ENCODE measurements around the gene IGLL5. TPM values are rescaled to one million over a fixed set of nuclear protein-coding genes. Genes with fewer than 3 reads are reported as not detected.

IGLL5 gene
- total RNA-seq, 1 donor from 2014 or later, result 1.2 TPM

DNA sequence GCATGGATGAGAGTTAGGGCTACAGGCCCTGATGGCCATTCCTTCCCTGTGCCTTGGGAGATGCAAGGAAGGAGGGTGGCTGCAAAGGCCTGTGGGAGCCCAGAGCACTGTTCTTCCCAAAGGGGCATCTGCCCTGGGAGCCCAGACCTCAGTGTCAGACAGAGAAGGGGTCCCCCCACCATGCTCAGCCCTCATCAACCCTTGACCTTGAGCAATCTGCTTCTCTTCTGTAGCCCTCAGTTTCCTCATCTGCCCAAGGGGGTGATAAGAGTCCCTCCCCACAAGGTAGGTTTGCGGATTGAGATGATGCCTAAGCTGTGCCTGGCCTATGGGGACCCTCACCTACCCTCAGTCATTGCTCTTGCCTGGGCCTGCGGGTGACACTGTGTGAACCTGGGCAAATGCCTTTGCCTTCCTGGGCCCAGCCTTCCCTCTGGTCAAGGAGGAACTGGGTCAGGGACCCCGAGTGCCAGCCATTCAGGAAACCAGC, 47.5 kb downstream of the IGLL5 start:
- DNase-seq (ENCODE audit: low spot score), result no peak
- no peak for ATAC-seq

DNA sequence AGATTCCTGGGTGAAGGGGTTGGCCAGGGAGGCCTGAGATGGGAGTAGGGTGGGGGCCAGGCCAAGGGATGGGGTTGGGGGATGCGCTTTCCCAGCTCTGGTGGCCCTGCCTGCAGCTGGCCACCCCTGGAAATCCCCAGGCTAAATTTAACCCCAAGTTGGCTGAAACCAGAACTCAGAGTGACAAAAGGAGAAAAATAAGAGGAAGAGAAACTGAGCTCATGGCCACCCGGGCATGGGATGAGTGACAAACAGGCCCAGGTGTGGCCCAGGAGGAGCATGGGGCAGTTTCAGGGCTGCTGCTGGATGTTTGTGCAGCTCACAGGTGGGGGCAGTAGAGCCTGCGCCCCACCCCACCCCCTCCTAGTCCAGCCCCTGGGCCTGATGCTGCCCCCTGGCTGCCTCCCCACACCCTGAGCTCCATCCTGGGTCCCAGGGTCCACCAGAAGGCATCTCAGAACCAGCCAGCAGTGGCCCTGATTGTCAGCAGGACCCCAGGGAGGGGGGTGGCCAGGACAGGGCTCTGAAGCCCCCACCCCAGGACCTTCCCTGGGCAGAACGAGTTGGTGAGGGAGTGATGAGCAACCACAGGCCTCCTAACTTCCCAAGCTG, 48.0 kb downstream of the IGLL5 start:
- ATAC-seq (no peak), DNase-seq (ENCODE audit: low spot score) (no peak)

DNA sequence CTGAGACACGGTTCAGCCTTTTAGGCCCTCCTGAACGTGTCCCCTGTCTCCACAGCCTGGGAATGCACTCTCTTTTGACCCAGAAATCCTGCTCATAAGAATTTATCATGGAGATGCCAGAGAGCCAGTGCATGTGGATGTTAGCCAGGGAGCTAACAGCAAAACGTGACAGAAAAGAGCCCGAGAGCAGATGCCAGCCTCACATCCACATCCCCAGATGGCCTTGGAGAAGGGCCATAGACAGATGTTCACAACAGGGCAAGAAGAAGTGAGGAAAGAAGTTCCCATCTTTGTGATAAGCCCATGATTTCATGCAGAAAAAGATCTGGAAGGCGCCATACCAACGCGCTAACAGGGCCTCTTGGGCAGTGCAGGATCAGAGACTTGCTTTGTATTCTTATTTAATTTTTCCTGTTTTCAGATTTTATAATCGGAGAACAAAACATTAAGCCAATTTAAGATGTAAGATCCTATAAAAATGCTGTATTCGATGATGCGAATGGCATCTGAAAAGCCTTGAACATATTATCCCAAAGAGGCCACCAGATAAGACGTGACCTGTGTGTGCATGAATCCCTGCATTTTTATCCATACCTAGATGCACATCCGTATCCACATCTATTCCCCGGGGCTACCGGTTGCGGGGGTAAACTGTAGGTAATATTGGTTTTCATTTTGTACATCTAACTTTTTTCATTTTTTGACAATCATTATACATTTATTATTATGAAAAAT, 48.7 kb downstream of the IGLL5 start:
- DNase-seq (ENCODE audit: low spot score) (no peak), ATAC-seq (no peak)

DNA sequence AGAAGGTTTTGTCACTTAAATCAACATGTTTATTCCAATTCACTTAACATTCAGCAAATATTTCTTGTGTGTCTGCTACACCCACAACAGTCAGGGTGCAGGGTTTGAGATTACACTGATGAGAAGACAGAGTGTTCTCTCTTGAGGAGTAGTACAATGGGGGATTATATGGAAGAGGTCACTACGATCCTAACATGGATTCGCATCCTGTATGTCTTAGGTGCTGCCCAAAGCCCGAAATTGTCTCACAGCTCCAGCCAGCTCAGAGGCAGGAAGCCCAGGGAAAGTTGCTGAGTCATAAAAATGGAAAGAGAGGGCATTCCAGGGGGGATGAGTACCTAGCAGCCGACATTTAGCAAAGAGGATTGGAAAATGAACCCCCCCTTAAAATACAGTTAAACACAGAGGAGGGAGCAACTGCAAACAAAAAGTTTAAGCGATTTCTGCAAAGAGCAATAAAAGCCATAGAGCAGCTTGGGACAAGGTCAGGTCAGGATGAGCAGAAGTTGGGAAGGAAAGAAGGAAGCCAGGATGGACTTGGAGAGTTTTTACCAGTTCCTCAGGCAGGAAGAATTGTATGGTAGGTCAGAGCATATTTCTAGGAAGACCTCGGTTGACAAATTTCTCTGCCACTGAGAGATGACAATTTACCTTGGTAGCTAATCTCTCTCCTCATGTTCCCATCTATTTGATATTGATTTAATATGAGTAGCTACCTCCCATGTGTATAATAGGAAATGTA, 49.5 kb downstream of the IGLL5 start:
- ATAC-seq (no peak), DNase-seq (ENCODE audit: low spot score) (no peak)

DNA sequence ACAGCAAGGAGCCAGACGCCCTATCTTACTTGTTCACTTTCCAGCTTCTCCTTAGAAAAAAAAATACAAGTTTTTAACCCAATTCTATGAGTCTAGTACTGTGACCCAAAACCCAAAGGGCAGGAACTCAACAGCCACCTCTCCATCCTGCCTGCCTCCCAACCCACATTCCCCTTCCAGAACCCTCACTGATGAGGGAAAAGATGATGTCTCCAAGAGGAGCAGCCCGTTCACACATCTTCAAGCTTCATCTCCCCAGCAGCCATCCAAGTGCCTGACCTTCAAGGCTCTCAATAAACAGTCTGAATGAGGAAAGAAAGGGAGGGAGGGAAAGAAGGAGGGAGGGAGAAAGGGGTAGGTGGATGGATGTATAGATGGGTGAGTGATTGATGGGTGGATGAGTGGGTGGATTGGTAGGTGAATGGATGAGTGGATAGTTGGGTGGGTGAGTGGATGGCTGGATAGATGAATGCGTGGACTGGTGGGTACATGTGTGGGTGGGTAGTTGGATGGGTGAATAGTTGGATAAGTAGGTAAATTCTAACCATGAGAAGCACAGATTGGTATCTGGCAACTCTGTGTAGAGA, 50.4 kb downstream of the IGLL5 start:
- DNase-seq (ENCODE audit: low spot score) (no peak), ATAC-seq (no peak)

DNA sequence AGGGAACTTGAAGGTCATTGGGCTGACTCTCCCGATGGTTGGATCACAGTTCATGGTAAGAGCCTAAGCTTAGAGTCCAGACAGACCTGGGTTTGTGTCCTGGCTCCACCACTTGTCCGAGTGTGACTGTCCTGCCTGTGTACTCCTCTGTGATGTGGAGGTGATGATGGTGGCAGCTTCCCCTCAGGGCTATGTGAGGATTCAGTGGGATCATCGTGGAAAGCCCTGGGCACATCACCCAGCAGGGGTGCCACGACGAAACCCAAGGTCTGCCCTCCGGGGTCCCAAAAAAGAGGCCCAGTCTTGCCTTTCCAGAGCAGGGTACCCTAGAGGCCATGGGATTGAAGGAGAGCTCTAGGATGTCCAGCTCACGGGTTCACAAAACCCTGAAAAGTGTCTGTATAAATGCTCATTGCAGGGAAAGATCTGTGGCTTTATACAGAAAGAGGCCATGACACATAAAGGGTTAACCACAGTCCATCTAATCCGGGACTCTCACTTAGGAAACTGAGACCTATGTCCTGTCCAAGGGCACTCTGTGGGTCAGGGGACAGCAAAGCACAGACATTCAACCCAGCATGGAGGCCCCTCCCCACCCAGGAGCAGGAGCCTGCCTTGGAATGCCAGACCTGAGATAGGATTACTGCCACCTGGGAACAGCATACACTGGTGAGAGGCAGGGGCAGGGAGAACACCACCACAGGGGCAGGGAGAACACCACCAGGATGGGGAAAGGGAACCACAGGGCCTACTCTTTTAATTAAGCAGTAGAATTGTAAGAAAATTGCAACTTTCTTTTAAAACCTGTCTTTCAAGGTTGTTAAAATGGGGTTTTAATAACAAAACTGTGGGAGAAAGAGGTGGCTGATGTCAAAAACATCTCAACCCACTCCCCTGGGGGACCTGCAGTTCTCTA, 51.3 kb downstream of the IGLL5 start:
- ATAC-seq (no peak), DNase-seq (ENCODE audit: low spot score) (no peak)

DNA sequence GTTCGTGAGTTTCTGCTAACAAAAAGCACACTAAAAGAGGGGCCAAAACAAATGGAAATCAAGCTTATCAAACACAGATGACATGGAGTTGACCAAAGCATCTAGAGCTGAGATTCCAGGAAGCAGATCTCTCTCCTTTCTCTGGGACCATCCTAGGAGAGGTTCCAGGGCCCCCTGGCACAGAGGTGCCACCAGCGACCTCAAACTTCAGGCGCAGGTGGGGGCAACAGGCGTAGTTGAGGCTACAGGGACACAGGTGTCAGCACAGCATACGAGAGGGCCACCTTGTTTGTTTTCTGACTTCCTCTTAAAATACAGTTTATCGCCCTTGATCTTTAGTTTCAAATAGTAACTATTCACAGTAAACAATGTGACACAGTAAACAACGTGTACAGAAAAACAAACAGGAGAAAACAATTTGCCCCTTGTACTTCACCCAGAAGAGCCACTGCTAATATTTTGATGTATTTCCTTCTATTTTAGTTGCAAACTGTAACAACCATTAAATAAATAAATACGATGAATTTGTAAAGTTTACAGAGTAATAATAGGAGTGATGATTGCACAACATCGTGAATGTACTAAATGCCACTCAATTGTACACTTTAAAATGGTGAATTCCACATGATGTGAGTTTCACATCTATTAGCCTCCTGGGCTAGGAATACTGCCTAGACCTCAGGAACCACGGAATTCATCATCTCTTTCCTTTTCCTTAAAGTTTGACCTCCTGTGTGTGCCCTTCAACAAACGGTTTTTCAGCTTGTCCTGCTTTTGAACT, 52.2 kb downstream of the IGLL5 start:
- ATAC-seq (no peak), DNase-seq (ENCODE audit: low spot score) (no peak)

DNA sequence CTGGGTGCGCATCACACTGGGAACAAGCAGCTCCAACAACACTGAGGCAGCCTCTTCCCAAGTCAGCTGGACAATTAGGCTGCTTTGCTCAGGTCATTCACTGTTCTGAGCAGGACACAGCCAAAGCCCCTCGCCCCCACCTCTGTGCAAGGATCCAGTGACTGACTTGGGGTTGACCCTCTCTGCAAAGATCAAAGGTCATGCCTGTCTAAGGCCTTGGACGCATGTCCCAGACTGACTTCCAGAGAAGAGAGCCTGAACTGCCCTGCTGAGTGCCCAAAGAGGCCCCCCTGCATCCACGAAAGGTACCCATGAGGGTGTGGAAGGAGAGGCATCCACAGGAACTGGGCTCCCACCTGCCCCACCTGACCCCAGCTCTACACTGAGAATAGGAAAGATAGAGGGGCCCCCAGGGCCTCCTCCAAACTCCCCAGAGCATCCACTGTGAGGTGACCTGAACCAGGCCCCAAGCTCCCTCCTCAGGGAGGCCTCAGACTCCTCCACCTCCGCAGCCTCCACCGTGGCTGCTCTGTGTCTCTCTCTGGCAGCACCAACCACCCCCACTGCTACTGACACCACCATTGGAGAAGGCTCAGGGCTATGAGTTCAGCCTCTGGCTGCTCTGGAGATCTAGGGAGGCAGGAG, 53.5 kb downstream of the IGLL5 start:
- peak; percentile 40 for DNase-seq (ENCODE audit: low spot score)
- ATAC-seq, result no peak

DNA sequence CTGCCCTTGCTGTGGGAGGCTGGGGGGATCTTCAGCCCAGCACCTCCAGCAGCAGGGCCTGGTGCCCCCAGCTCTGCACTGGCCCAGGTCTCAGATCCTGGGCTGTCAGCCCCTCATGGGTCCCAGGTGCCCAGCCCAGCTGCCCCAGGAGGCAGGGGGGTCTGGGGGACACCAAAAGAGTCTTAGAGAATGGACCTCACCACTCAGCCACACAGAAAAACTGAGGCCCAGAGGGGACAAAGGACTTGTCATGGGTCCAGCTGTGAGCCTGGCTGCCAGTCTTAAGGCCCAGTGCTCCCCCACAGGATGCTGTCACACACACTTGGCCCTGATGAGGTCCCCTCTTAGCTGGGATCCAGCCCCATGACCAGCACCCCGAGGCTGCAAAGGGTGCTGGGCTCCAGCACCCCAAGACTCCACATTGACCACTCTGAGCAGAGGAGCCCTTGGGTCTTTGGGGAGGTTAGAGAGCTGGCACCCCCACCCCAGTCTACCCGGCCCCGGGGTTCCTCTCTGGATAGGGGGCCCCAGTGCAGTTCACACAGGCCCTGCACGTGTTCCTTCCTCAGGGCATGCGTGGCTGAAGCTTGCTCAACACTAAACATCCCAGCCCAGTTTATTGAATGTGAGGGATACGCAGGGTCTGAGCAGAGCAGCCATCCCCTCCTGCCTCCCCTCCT, 54.4 kb downstream of the IGLL5 start:
- no peak for ATAC-seq
- peak; percentile 33 for DNase-seq (ENCODE audit: low spot score)

DNA sequence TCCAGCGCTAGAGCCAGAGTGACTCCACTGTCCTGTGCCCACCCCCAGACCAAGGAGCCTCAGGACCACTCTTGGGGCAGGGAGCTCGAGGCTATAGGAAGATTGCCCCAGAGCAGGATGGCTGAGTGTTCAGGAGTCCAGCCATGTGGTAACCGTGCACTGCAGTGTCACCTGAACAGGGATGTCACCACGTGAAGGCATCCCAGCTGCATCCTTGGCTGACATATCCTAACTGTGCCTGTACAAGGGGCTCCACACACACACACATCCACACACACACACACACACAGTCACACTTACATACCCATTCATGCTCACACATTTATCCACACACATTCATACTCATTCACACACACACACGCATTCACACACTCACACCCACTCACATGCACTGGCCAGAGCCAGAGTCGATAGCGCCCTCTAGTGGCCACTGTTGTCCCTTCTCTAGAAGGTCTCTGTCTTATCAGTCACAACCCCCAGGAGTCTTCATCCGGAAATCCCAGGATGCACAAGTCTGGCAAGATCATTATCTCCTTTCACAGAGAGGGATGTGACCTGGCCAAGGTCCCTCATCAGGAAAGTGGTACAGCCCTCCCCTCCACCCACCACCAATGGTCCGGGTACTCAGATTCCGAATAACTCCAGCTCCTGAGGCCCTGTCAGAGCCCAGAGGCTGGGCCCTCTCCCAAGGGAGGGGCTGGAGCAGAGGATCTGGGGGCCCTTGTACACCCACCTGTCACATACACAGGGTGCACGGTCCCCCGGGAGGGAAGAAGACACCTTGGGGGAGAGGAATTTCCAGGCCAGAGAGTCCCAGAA, 55.1 kb downstream of the IGLL5 start:
- peak; percentile 52 for DNase-seq (ENCODE audit: low spot score)

DNA sequence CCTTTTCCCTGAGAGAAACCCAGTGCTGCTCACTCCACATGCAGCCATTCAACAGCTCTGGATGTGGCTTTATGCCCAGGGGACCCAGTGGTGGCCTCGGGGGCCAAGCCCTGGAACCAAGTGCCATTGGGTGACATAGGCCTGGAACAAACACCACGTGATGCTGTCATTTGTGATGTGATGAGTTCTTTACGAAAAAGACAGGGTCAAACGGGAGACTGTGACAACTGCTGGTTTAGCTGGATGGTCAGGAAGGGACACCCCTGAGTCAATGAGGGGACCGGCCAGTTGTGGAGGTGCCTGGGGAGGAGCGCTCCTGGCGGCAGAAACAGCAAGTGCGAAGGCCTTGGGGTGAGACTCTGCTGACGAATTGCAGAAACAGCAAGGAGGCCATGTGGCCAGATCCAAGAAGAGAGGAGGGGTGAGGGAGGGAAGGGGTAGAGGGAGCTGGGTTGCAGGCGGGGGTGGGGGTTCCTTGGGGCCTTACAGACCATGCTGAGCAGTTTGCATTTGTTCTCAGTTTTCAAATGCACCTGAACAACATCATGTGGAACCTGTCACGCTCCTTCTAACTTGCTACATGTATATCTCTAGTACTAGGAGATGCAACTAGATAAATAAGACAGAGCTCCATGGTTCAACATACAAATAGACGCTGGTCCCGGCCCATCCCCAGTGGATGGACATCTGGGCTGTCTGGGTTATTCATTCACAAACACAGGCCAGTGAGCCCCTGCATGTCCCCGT, 56.1 kb downstream of the IGLL5 start:
- ATAC-seq (no peak), DNase-seq (ENCODE audit: low spot score) (peak; percentile 37)

More for the DNA sequence above, 55.1 kb downstream of the IGLL5 start:
- ATAC-seq, result peak; percentile 75

DNA sequence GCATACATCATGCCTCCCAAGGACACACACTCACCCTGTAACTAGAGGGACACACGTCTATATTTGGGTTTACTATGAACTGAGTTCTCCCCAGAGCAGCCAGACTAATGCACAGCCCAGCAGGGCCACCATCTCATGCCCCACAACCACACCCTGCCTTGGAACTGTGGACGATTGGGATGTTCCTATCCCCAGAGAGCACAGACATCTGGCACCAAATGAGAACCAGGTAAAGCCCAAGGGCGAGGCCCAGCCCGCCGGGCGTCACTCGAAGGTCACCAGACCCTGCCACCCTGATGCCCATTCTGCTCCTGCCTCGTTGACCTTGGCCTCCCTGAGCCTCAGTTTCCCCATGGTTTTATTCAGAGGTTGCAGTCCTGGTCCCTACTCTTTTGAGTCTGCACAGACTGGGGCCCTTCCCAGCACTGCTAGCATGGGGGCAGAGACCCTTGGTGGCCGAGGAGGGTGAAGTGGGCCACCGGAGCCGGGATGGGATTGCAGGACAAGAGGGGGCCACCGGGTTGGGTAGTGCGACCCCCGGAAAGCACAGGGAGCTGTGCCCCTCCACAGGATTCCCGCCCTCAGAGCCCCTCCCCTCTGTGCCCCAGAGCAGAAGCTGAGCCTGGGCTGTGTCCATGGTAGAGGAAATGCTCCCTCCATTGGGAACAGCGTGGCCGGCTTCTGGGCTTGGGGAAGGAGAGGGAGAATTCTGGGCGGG, 56.8 kb downstream of the IGLL5 start:
- peak; percentile 33 for DNase-seq (ENCODE audit: low spot score)
- no peak for ATAC-seq

DNA sequence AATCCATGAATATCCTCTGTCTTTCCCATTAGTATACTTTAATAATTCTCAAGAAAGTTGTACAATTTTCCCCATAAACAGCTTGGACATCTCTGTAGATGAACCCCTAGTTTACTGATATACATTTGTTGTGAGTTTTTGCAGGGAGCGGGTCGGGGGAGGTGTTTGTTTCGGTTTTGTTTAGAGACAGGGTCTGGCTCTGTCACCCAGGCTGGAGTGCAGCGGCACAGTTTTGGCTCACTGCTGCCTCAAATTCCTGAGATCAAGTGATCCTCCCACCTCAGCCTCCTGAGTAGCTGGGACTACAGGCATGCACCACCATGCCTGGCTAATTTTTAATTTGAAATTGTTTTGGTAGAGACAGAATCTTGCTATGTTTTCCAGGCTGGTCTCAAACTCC, 57.6 kb downstream of the IGLL5 start:
- DNase-seq (ENCODE audit: low spot score) (peak; percentile 14), ATAC-seq (no peak)
